Stimulated activated CD4-positive, alpha-beta T cell treated with anti-CD3 and anti-CD28 coated beads, Interleukin-2, amount 100 ng/mL, for 48 hours (primary cell): ENCODE data around the gene DNAJA3.
A peak's percentile ranks its signal among the peaks of the same experiment; 100 is the strongest.

Experiments used
- DNase-seq, 2 donors: peaks; one replicate each; pipeline ENCODE4 v3.0.0-alpha.2; 2020

The DNAJA3 gene

GRCh38 chr16:4407543-4408322 lies 17.9 kb upstream of the DNAJA3 start:
- DNase-seq: no peak

DNA sequence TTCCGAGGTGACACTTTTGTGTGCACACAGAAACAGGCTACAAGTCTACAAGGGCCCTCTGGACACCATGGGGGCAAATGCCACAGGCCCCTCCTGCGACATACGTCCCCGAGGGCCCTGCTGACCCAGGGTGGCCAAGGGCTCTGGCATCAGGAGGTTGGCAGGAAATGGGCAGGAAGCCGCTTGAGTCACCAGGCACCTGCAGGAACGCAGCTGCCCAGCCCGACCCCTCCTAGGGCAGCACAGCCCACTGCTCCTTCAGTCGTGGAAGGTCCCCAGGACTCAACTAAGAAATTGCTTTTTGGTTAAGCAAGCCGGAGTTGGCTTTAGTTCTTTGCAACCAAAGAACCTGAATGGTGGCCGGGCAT lies 17.4 kb upstream of the DNAJA3 start:
- DNase-seq: no peak

DNA sequence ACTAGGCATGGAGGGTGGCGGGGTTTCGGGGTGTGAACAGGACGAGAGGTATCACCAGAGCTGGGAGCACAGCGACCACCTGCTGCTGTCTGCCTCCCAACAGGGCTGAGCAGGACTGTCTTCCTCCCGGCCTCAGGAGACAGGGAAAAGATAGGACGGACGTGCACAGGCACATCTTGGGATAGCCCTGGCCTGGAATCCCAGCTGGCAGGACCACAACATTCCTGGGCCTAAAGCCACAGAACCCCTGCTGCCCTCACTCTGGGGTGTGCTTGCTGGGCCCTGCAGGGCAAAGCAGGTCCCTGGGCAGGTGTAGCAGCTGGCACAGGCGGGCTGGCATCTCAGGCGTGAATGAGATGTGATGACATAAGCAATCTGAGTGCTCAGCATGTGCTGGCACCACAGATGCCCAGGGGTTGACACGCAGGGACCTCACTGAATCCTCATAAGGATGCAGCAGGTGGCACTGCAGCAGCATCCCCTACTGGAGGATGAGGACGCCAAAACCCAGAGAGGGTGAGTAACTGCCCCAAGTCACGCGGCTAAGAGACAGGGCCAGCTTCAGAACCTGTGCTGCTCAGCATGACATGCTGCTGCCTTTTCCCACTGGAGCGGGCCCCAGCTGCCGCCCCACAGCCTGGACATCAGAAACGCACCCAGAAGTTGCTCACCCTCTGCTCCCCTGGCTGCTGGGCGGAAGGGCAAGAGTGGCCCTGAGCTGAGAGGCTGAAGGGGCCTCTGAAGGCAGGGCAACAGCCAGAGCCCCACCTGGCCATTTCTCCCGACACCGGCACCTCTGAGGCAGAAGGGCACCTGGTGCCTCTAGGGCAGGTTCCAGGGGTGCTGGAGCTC lies 16.4 kb upstream of the DNAJA3 start:
- no peak for DNase-seq

GRCh38 chr16:4410335-4411075 lies 15.2 kb upstream of the DNAJA3 start:
- DNase-seq: no peak

- DNase-seq: no peak
Measured at GRCh38 chr16:4411684-4412083, 14.0 kb upstream of the DNAJA3 start.

DNA sequence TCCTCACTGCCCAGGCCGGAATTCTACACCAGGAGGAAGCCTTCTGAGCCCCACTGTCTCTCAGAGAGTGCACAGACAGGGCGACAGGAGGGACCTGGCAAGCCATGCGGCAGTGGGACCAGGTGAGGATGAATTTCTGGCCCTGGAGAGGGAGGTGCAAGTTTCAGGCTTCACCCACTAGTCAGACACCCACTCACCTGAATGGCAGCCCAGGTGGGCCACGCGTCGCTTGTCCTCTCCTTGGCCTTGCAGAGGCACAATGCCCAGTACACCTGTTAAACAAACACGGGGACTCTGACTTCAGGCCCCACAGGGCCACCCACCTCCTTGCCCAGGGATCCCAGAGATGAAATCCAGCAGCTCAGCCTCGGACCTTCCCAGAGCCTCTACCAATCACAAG lies 13.5 kb upstream of the DNAJA3 start:
- no peak for DNase-seq

- DNase-seq: no peak
Measured at GRCh38 chr16:4412854-4413253, 12.8 kb upstream of the DNAJA3 start.

- DNase-seq: peak; percentile 61 to 68
Measured at GRCh38 chr16:4414187-4414917, 11.3 kb upstream of the DNAJA3 start.

- peak; percentile 34 to 47 for DNase-seq
Measured at GRCh38 chr16:4415538-4416199, 10.0 kb upstream of the DNAJA3 start.

- peak; percentile 96 to 98 for DNase-seq
Measured at GRCh38 chr16:4416200-4417032, 9.3 kb upstream of the DNAJA3 start, which contains the start of gene CORO7. Gene CORO7 (minus strand): TSS chr16:4416596. CDS start chr16:4416518, 78 bp downstream.

GRCh38 chr16:4419402-4419959 lies 6.2 kb upstream of the DNAJA3 start:
- no peak for DNase-seq

- DNase-seq: no peak
Measured at GRCh38 chr16:4420505-4421105, 5.1 kb upstream of the DNAJA3 start.

DNA sequence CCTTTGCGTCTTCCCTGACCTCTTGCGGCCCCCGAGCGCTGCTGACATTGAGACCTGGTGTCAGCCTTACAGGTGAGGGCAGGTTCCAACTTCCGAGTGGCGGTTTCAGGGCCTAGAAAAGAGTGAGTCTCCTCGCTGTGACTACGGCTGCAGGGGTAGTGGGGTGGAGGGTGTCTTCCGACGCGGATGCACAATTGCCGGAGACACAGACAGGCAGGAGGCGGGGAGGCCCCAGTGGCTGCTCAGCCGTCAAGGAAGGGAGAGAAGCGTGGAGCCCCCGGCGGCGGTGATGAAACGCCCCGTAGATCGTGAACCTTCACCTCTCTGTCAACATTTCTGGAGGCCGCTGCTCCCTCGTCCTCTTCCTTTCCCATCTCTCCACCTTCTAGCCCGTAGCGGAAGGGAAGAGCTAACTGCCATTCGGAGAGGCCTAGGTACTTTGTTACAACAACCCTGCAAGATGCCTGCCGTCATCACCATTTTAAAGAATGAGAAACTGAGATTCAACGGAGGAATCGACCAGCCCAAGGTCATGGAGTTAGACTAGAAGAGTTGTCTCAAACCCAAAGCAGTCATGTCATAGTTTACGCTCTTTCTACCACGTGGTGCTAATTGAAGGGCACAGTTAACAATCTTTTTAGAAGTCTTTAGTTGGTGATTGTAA lies 485 bp downstream of the DNAJA3 start:
- no peak for DNase-seq

DNA sequence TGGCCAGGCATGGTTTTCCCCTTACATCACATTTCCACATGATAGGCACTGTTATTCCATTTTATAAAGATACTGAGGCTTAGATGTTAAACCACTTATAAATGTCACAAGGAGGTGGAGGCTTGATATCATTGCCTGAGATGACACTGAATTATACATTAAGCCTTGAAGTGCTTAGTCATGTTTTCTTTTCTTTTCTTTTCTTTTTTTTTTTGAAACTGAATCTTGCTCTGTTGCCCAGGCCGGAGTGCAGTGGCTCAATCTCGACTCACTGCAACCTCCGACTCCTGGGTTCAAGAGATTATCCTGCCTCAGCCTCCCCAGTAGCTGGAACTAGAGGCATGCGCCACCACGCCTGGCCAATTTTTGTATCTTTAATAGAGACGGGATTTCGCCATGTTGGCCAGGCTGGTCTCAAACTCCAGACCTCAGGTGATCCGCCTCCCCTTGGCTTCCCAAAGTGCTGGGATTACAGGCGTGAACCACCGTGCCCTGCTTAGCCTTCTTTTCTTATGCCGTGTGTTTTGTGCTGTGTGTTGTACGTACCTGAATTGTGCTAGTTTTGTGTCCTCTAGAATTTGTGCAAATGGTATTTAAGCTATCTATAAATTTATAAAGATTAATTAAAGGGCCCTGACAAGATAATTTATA lies 1.2 kb downstream of the DNAJA3 start:
- no peak for DNase-seq

DNA sequence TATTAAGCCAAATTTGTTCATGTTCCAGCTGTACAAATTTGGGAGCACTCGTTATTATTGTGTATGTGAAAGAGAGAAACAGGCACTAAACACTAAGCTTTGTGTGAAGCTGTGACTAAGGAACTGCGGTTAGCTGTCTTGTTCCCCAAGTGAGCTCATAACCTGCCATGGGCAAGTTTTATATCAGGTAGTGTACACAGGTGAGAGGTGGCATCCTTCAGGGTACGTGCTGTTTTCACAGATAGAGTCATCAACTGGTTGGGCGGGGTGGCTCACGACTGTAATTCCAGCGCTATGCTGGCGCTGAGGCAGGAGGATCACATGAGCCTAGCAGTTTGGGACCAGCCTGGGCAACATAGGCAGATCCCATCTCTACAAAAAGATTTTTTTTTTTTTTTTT lies 2.8 kb downstream of the DNAJA3 start:
- no peak for DNase-seq

- DNase-seq: no peak
Measured at GRCh38 chr16:4431023-4431422, 5.4 kb downstream of the DNAJA3 start.

DNA sequence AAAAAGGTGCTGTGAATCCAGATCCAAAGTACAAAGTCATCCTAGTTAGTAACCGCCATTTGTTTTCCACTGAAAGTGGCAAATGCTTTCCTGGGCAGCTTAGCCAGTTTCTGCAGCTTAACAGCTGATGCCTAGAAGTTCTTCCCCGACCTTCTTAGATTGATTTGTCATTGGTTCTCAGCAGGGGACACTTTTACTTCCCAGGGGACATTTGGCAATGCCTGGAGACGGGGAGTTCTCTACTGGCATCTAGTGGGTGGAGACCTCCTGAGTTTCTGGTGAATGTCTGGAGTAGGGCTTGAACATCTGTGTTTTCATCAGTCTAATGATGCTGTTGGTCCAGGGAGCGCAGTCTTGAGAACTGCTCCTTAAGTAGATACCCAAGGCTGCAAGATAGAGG lies 7.6 kb downstream of the DNAJA3 start:
- DNase-seq: no peak

GRCh38 chr16:4433914-4434787 lies 8.5 kb downstream of the DNAJA3 start:
- no peak for DNase-seq
